Measurements from ENCODE around the gene ITM2A. TPM values are rescaled to one million over a fixed set of nuclear protein-coding genes. Genes with fewer than 3 reads are reported as not detected.

ITM2A gene
- total RNA-seq, result 58.5 TPM
- long read RNA-seq, transcript ITM2A-201 (6 exons, 1,641 nt), result major isoform, 59 of 81 reads
- long read RNA-seq, partial matches to known transcripts, result 5 of 81 reads
- long read RNA-seq, other reads (novel, unspliced or antisense), result 13 of 81 reads

GRCh38 chrX:79366873-79367749, at the start of gene ITM2A:
TSS of gene ITM2A (minus strand) at chrX:79367334. CDS start at chrX:79367215, 119 bp downstream.
- H3K27me3 ChIP-seq (ENCODE audit: low read depth), result no peaks in the 10 kb centered on the region
- TF ChIP-seq, protein P1, sequence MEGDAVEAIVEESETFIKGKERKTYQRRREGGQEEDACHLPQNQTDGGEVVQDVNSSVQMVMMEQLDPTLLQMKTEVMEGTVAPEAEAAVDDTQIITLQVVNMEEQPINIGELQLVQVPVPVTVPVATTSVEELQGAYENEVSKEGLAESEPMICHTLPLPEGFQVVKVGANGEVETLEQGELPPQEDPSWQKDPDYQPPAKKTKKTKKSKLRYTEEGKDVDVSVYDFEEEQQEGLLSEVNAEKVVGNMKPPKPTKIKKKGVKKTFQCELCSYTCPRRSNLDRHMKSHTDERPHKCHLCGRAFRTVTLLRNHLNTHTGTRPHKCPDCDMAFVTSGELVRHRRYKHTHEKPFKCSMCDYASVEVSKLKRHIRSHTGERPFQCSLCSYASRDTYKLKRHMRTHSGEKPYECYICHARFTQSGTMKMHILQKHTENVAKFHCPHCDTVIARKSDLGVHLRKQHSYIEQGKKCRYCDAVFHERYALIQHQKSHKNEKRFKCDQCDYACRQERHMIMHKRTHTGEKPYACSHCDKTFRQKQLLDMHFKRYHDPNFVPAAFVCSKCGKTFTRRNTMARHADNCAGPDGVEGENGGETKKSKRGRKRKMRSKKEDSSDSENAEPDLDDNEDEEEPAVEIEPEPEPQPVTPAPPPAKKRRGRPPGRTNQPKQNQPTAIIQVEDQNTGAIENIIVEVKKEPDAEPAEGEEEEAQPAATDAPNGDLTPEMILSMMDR (IDR thresholded peaks at IDR 0.05), result no peak
- H3K27ac ChIP-seq, result peak within 1 kb of the TSS; percentile 65
- intact Hi-C loops (cut with DNase I), result no loop called here
- DNase-seq (peak; percentile 45), ATAC-seq (peak; percentile 69 to 76)
- H3K36me3 ChIP-seq, result no peaks in the 10 kb centered on the region
- peak within 1 kb of the TSS; percentile 53 for H3K4me3 ChIP-seq
- no peaks in the 10 kb centered on the region for H3K9me3 ChIP-seq
- no peaks in the 10 kb centered on the region for H3K4me1 ChIP-seq

GRCh38 chrX:79415056-79415455, 47.9 kb upstream of the ITM2A start:
- ATAC-seq (no peak), DNase-seq (no peak)
- Histone ChIP-seq H3K27me3 (ENCODE audit: low read depth) (no peaks in the 10 kb centered on the region), H3K9me3 (no peaks in the 10 kb centered on the region), H3K4me1 (no peaks in the 10 kb centered on the region), H3K36me3 (no peaks in the 10 kb centered on the region), H3K27ac (no peak overlapping the region), H3K4me3 (no peak overlapping the region)
- intact Hi-C loops (cut with DNase I), result no loop called here
- TF ChIP-seq, protein P1 (IDR thresholded peaks at IDR 0.05), result no peak

- Histone ChIP-seq H3K4me1 (no peaks in the 10 kb centered on the region), H3K4me3 (no peak overlapping the region), H3K9me3 (no peaks in the 10 kb centered on the region), H3K27ac (no peak overlapping the region), H3K27me3 (ENCODE audit: low read depth) (no peaks in the 10 kb centered on the region), H3K36me3 (no peaks in the 10 kb centered on the region)
- DNase-seq, result no peak
- TF ChIP-seq, protein P1 (IDR thresholded peaks at IDR 0.05), result no peak
- ATAC-seq, result no peak
- intact Hi-C loops (cut with DNase I), result no loop called here
These were observed 46.8 kb upstream of the ITM2A start for GRCh38 chrX:79413963-79414362.

DNA sequence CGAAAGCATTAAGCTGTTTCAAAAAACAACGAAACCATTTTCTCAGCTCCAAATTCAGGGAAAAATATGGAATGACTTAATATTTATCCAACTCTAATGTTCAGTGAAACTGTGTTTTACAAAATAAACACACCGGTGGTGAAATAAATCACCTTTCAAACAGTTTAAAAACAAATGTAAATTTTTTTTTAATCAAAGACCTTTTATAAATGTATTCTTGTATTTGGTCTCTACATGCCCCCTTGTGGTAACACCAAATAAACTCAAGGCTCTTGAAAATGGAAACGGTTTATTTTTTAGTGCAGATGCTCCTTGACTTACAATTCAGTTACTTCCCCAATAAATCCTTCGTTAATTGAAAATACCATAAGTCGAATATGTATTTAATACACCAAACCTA, 45.8 kb upstream of the ITM2A start:
- intact Hi-C loops (cut with DNase I), result no loop called here
- ATAC-seq (no peak), DNase-seq (no peak)
- Histone ChIP-seq H3K9me3 (no peaks in the 10 kb centered on the region), H3K36me3 (no peaks in the 10 kb centered on the region), H3K4me1 (no peaks in the 10 kb centered on the region), H3K27ac (no peak overlapping the region), H3K4me3 (peak overlapping the region; percentile 27), H3K27me3 (ENCODE audit: low read depth) (no peaks in the 10 kb centered on the region)
- TF ChIP-seq, protein P1 (IDR thresholded peaks at IDR 0.05), result peak; percentile 40

DNA sequence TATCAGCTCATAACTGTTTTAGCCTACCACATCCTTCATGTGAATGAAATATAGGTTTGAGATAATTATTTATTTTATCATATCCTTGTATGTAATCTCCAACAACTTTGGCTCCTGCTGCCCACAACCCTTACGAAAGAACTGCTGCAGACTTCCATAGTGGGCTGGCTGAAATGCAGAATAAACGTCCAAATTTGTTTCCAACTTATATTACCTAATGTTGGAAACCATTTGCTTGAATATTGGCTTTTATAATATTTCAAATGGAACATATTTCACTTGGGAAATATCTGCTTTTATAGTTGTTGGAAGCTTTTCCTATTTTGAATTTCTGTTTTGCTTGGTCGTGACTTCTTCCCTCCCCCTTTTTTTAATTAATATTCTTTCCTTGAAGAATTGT, 45.0 kb upstream of the ITM2A start:
- no peak for DNase-seq
- intact Hi-C loops (cut with DNase I), result no loop called here
- H3K27ac ChIP-seq, result no peak overlapping the region
- H3K27me3 ChIP-seq (ENCODE audit: low read depth), result no peaks in the 10 kb centered on the region
- no peaks in the 10 kb centered on the region for H3K9me3 ChIP-seq
- TF ChIP-seq, protein P1 (IDR thresholded peaks at IDR 0.05), result no peak
- no peaks in the 10 kb centered on the region for H3K36me3 ChIP-seq
- no peak overlapping the region for H3K4me3 ChIP-seq
- no peak for ATAC-seq
- no peaks in the 10 kb centered on the region for H3K4me1 ChIP-seq

Measured in lower lobe of right lung (tissue), 2 donors.